Measurements from ENCODE around the gene LRBA.
"Not testable (repeated sequence)": the region's sequence is repeated elsewhere in the genome, so short reads cannot be mapped to it uniquely, and the experiment has no call there.

DNA sequence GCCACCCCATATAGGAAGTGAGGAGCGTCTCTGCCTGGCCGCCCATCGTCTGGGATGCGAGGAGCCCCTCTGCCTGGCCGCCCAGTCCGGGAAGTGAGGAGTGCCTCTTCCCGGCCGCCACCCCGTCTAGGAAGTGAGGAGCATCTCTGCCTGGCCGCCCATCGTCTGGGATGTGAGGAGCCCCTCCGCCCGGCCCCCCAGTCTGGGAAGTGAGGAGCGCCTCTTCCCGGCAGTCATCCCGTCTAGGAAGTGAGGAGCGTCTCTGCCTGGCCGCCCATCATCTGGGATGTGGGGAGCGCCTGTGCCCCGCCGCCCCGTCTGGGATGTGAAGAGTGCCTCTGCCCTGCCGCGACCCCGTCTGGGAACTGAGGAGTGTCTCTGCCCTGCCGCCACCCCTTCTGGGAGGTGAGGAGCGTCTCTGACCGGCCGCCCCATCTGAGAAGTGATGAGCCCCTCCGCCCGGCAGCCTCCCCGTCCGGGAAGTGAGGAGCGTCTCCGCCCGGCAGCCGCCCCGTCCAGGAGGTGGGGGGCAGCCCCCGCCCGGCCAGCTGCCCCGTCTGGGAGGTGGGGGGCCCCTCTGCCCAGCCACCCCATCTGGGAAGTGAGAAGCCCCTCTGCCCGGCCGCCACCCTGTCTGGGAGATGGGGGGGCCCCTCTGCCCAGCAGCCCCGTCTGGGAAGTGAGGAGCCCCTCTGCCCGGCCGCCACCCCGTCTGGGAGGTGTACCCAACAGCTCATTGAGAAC lies 51.3 kb downstream of the LRBA start:
- TF ChIP-seq, protein P1, sequence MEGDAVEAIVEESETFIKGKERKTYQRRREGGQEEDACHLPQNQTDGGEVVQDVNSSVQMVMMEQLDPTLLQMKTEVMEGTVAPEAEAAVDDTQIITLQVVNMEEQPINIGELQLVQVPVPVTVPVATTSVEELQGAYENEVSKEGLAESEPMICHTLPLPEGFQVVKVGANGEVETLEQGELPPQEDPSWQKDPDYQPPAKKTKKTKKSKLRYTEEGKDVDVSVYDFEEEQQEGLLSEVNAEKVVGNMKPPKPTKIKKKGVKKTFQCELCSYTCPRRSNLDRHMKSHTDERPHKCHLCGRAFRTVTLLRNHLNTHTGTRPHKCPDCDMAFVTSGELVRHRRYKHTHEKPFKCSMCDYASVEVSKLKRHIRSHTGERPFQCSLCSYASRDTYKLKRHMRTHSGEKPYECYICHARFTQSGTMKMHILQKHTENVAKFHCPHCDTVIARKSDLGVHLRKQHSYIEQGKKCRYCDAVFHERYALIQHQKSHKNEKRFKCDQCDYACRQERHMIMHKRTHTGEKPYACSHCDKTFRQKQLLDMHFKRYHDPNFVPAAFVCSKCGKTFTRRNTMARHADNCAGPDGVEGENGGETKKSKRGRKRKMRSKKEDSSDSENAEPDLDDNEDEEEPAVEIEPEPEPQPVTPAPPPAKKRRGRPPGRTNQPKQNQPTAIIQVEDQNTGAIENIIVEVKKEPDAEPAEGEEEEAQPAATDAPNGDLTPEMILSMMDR (IDR thresholded peaks at IDR 0.05; ENCODE audit: borderline replicate concordance, extremely low read depth, low read length, poor library complexity, severe bottlenecking) = not testable (repeated sequence)
- not testable (repeated sequence) for TF ChIP-seq EZH2 (IDR thresholded peaks at IDR 0.05; ENCODE audit: borderline replicate concordance, low read depth, low read length, severe bottlenecking)
